Thyroid gland (tissue), 4 donors: Measurements from ENCODE around the gene CHST1. TPM values are rescaled to one million over a fixed set of nuclear protein-coding genes. Genes with fewer than 3 reads are reported as not detected.

Experiments
- DNase-seq, 2 donors: peaks; one replicate each; pipeline ENCODE4 v3.0.0-alpha.2; 2019
- H3K27ac ChIP-seq, 3 donors: fragments of 200-600 bp; sonication (generic); 1 replicate in 2 of 3; 2 replicates in 1 of 3; pipeline ENCODE4 v1.5.1; 2016 to 2019; ENCODE audit warnings: mild to moderate bottlenecking in 1 of 3, moderate library complexity in 1 of 3
- H3K27me3 ChIP-seq: fragments of 200-600 bp; sonication (generic); one replicate; pipeline ENCODE4 v1.5.1; 2019
- H3K36me3 ChIP-seq, 2 donors: fragments of 200-600 bp; sonication (generic); one replicate each; pipeline ENCODE4 v1.5.1; 2016 to 2019
- H3K4me1 ChIP-seq, 2 donors: fragments of 200-600 bp; sonication (generic); one replicate each; pipeline ENCODE4 v1.5.1; 2017 to 2019
- H3K4me3 ChIP-seq, 3 donors: fragments of 200-600 bp; sonication (generic); replicated peaks in 1 of 3; 1 replicate in 2 of 3; 2 replicates in 1 of 3; pipeline ENCODE4 v1.5.1; 2016; ENCODE audit warnings: mild to moderate bottlenecking in 1 of 3
- H3K9me3 ChIP-seq: fragments of 200-600 bp; sonication (generic); one replicate; pipeline ENCODE4 v1.5.1; 2017
- CTCF ChIP-seq, 6 experiments: fragments of 200-600 bp in 3 of 6; fragments of 450-650 bp in 3 of 6; sonication (generic) in 3 of 6; IDR thresholded peaks; one replicate each; pipeline ENCODE4 v1.5.1; 2016 to 2019; ENCODE audit warnings: antibody characterized with exemption in 6 of 6, mild to moderate bottlenecking in 2 of 6, inconsistent platforms in 1 of 6, moderate library complexity in 1 of 6
- POLR2A ChIP-seq, 2 donors: fragments of 450-650 bp; IDR thresholded peaks; one replicate each; pipeline ENCODE4 v1.6.1; 2017; ENCODE audit warnings: antibody characterized with exemption in 2 of 2, mild to moderate bottlenecking in 2 of 2, moderate library complexity in 1 of 2
- WGBS, 2 donors: methylation state at CpG; one replicate each; pipeline ENCODE4 v1.1.5; 2017; 5-methylcytosine and 5-hydroxymethylcytosine counted together
- intact Hi-C: fragments of 100-400 bp; cut with DNase I; formaldehyde crosslinking; loops from one replicate; pipeline ENCODE4 v1.15.1; 2023
- microRNA-seq: library from miRNA; unstranded; fragments of <30 nt; microRNA quantifications from one replicate; pipeline ENCODE4, GENCODE V29; 2016
- small RNA-seq: library from RNA; depleted of rRNA; stranded (forward); fragments of <200 nt; gene quantifications from one replicate; pipeline ENCODE3, GENCODE V24; 2016
- total RNA-seq, 4 donors: library from RNA; depleted of rRNA; stranded (reverse); fragments of >200 nt; gene quantifications; one replicate each; pipeline ENCODE4 v1.2.3, GENCODE V29; 2016

Gene CHST1
- total RNA-seq, 4 donors from 2014 or later = 19.3 to 28.9 (median 25.0) TPM

GRCh38 chr11:45605051-45605450, 60.4 kb downstream of the CHST1 start:
- 47 to 64% methylated on average over 1 of the region's 1 CpG for WGBS, 2 donors

GRCh38 chr11:45603946-45604682, 61.3 kb downstream of the CHST1 start:
- intact Hi-C loops = no loop called here
- H3K9me3 ChIP-seq = no peaks in the 10 kb centered on the region
- TF ChIP-seq POLR2A (IDR thresholded peaks at IDR 0.05) (no peak), CTCF (IDR thresholded peaks at IDR 0.05) (no peak)
- WGBS, 2 donors = 22 to 31% methylated on average over 11 of the region's 11 CpGs
- peak overlapping the region in 1 of 3 donors; percentile 13 for H3K27ac ChIP-seq
- no peaks in the 10 kb centered on the region for H3K27me3 ChIP-seq
- no peaks in the 10 kb centered on the region for H3K36me3 ChIP-seq
- H3K4me1 ChIP-seq = peaks cover 8 to 13% of the 10 kb centered on the region in 2 donors
- DNase-seq = peak; percentile 64 to 71
- no peak overlapping the region for H3K4me3 ChIP-seq

More at GRCh38 chr11:45605051-45605450, 60.4 kb downstream of the CHST1 start:
- H3K4me1 ChIP-seq = peaks cover 10 to 19% of the 10 kb centered on the region in 2 donors
- no peaks in the 10 kb centered on the region for H3K27me3 ChIP-seq
- intact Hi-C loops = no loop called here
- TF ChIP-seq CTCF (IDR thresholded peaks at IDR 0.05) (no peak), POLR2A (IDR thresholded peaks at IDR 0.05) (no peak)
- no peaks in the 10 kb centered on the region for H3K36me3 ChIP-seq
- no peak for DNase-seq
- H3K9me3 ChIP-seq = no peaks in the 10 kb centered on the region
- no peak overlapping the region for H3K27ac ChIP-seq
- H3K4me3 ChIP-seq = no peak overlapping the region

- intact Hi-C loops = no loop called here
- Histone ChIP-seq H3K4me1 (peaks cover 5 to 10% of the 10 kb centered on the region in 2 donors), H3K4me3 (no peak overlapping the region), H3K9me3 (no peaks in the 10 kb centered on the region), H3K27ac (no peak overlapping the region), H3K27me3 (no peaks in the 10 kb centered on the region), H3K36me3 (no peaks in the 10 kb centered on the region)
- no peak for TF ChIP-seq CTCF (IDR thresholded peaks at IDR 0.05)
- no peak for TF ChIP-seq POLR2A (IDR thresholded peaks at IDR 0.05)
- no peak for DNase-seq
- WGBS, 2 donors = 79 to 89% methylated on average over 10 to 11 of the region's 11 CpGs
Measured at GRCh38 chr11:45599161-45599943, 66.1 kb downstream of the CHST1 start.

Small RNA genes within 50 kb of the gene (microRNA-seq; reads per million reads assigned to microRNA genes)
- gene MIR7154 = not detected

Small RNA genes within 50 kb of the gene (small RNA-seq; reads per million reads assigned to genes)
- gene MIR7154 = not detected

Other genes with a start within 250 kb of the CHST1 start
- gene SLC35C1, start 139.5 kb upstream of the CHST1 start, total RNA-seq = 10 to 100 TPM; 11.2 to 15.8 (median 14.0) TPM
- gene CRY2, start 181.9 kb upstream of the CHST1 start, total RNA-seq = 100 to 1,000 TPM in 1 of 4 donors, 10 to 100 TPM in 3; 49.5 to 117 (median 57.8) TPM
- 10 to 100 TPM in 3 of 4 donors, 1 to 10 TPM in 1; 9.5 to 25.1 (median 17.4) TPM for gene MAPK8IP1, start 220.0 kb upstream of the CHST1 start, total RNA-seq
- 1 to 10 TPM in 2 of 4 donors, not detected in 2; 1.8 to 2.6 TPM for gene FREY1, start 241.6 kb upstream of the CHST1 start, total RNA-seq